Brain microvascular endothelial cell (primary cell): ENCODE measurements around the gene SOBP.

Source experiments
- DNase-seq: peaks from one replicate; pipeline ENCODE4 v3.0.0-alpha.2; 2020
- H3K27ac ChIP-seq: fragments of 250-450 bp; sonication (Bioruptor Pico); 2 replicates; pipeline ENCODE4 v1.5.1; 2020; ENCODE audit warnings: mild to moderate bottlenecking, moderate library complexity
- H3K27me3 ChIP-seq: fragments of 250-450 bp; sonication (Bioruptor Pico); replicated peaks from 2 replicates; pipeline ENCODE4 v1.5.1; 2020; ENCODE audit warnings: mild to moderate bottlenecking
- H3K36me3 ChIP-seq: fragments of 250-450 bp; sonication (Bioruptor Pico); replicated peaks from 2 replicates; pipeline ENCODE4 v1.5.1; 2020; ENCODE audit warnings: mild to moderate bottlenecking
- H3K4me3 ChIP-seq: 2 replicates; pipeline ENCODE4 v1.5.1; 2011; ENCODE audit warnings: low read depth, mild to moderate bottlenecking, control low read depth, low read length, moderate library complexity
- in situ Hi-C: cut with HindIII; loops from 2 replicates; pipeline ENCODE4 v1.10.0; 2017; ENCODE audit warnings: low sequenced_read_pairs, low pct_ligation_motif_present
- TF ChIP-seq, protein P1 (sequence below): IDR thresholded peaks from 2 replicates; pipeline ENCODE4 v1.5.1; 2011; ENCODE audit warnings: low read depth, mild to moderate bottlenecking, moderate library complexity, low read length, control low read depth, inconsistent platforms; ENCODE audit errors: missing control alignments

Gene SOBP

GRCh38 chr6:107632381-107633136 lies 142.6 kb downstream of the SOBP start:
- TF ChIP-seq, protein P1, sequence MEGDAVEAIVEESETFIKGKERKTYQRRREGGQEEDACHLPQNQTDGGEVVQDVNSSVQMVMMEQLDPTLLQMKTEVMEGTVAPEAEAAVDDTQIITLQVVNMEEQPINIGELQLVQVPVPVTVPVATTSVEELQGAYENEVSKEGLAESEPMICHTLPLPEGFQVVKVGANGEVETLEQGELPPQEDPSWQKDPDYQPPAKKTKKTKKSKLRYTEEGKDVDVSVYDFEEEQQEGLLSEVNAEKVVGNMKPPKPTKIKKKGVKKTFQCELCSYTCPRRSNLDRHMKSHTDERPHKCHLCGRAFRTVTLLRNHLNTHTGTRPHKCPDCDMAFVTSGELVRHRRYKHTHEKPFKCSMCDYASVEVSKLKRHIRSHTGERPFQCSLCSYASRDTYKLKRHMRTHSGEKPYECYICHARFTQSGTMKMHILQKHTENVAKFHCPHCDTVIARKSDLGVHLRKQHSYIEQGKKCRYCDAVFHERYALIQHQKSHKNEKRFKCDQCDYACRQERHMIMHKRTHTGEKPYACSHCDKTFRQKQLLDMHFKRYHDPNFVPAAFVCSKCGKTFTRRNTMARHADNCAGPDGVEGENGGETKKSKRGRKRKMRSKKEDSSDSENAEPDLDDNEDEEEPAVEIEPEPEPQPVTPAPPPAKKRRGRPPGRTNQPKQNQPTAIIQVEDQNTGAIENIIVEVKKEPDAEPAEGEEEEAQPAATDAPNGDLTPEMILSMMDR, result no peak
- Histone ChIP-seq H3K27me3 (peaks cover 3% of the 10 kb centered on the region), H3K27ac (no peak overlapping the region), H3K36me3 (no peaks in the 10 kb centered on the region), H3K4me3 (no peak overlapping the region)
- DNase-seq, result no peak
- in situ Hi-C loops, result no loop called here

DNA sequence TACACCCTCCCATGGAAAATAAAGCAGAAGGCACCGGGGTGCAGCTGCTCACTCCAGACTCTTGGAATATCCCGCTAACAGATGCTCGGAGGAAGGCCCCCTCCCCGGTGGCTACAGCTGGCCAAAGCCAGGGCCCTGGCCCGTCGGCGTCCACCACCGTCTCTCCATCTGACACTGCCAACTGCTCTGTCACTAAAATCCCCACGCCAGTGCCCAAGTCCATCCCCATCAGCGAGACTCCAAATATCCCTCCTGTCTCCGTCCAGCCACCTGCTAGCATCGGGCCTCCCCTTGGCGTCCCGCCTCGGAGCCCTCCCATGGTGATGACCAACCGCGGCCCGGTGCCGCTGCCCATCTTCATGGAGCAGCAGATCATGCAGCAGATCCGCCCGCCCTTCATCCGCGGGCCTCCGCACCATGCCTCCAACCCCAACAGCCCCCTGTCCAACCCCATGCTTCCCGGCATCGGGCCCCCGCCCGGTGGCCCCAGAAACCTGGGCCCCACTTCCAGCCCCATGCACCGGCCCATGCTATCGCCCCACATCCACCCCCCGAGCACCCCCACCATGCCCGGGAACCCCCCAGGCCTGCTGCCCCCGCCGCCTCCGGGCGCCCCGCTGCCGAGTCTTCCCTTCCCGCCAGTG lies 143.9 kb downstream of the SOBP start:
- H3K36me3 ChIP-seq, result no peaks in the 10 kb centered on the region
- in situ Hi-C loops, result no loop called here
- DNase-seq, result no peak
- TF ChIP-seq, protein P1, result no peak
- H3K27me3 ChIP-seq, result peaks cover 3% of the 10 kb centered on the region
- H3K4me3 ChIP-seq, result no peak overlapping the region
- no peak overlapping the region for H3K27ac ChIP-seq

DNA sequence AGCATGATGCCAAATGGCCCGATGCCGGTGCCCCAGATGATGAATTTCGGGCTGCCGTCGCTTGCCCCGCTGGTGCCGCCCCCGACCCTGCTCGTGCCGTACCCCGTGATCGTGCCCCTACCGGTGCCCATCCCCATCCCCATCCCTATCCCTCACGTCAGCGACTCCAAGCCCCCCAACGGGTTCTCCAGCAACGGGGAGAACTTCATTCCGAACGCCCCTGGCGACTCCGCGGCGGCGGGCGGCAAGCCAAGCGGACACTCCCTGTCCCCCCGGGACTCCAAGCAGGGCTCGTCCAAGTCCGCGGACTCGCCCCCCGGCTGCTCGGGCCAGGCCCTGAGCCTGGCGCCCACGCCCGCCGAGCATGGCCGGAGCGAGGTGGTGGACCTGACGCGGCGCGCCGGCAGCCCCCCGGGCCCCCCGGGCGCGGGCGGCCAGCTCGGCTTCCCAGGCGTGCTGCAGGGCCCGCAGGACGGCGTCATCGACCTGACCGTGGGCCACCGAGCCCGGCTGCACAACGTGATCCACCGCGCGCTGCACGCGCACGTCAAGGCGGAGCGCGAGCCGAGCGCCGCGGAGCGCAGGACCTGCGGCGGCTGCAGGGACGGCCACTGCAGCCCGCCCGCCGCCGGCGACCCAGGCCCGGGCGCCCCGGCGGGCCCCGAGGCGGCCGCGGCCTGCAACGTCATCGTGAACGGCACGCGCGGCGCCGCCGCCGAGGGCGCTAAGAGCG lies 144.6 kb downstream of the SOBP start:
- peak overlapping the region; percentile 24 for H3K4me3 ChIP-seq

DNA sequence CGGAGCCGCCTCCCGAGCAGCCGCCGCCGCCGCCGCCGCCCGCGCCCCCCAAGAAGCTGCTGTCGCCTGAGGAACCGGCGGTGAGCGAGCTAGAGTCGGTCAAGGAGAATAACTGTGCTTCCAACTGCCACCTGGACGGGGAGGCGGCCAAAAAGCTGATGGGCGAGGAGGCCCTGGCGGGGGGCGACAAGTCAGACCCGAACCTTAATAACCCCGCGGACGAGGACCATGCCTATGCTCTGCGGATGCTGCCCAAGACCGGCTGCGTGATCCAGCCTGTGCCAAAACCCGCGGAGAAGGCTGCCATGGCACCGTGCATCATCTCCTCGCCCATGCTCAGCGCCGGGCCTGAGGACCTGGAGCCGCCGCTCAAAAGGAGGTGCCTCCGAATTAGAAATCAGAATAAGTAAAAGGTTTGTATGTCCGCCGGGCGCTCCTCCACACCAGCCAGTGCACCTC lies 145.2 kb downstream of the SOBP start:
- Histone ChIP-seq H3K27me3 (peaks cover 3% of the 10 kb centered on the region), H3K4me3 (no peak overlapping the region), H3K36me3 (no peaks in the 10 kb centered on the region), H3K27ac (no peak overlapping the region)
- in situ Hi-C loops, result no loop called here
- no peak for DNase-seq
- TF ChIP-seq, protein P1, result no peak

More for the DNA sequence above, 144.6 kb downstream of the SOBP start:
- TF ChIP-seq, protein P1, result no peak
- Histone ChIP-seq H3K36me3 (no peaks in the 10 kb centered on the region), H3K27me3 (peaks cover 3% of the 10 kb centered on the region), H3K27ac (no peak overlapping the region)
- in situ Hi-C loops, result no loop called here
- no peak for DNase-seq

GRCh38 chr6:107636486-107636885 lies 146.6 kb downstream of the SOBP start:
- no peak for DNase-seq
- Histone ChIP-seq H3K27me3 (peaks cover 3% of the 10 kb centered on the region), H3K36me3 (no peaks in the 10 kb centered on the region), H3K4me3 (no peak overlapping the region), H3K27ac (no peak overlapping the region)
- TF ChIP-seq, protein P1, result peak; percentile 15
- in situ Hi-C loops, result no loop called here
